Stimulated activated CD4-positive, alpha-beta T cell treated with anti-CD3 and anti-CD28 coated beads, Interleukin-12 subunit alpha, Interleukin-12 subunit beta, amount 100 ng/mL, for 24 hours (primary cell): Measurements from ENCODE around the gene CDHR2.
"Not testable (repeated sequence)": the region's sequence is repeated elsewhere in the genome, so short reads cannot be mapped to it uniquely, and the experiment has no call there.

Experiments
- DNase-seq, 2 experiments: peaks; one replicate each; pipeline ENCODE4 v3.0.0-alpha.2; 2020; ENCODE audit warnings: low read depth in 2 of 2

Gene CDHR2

GRCh38 chr5:176596689-176597416, 47.7 kb downstream of the CDHR2 start:
- peak; percentile 45 to 47 for DNase-seq

GRCh38 chr5:176597417-176598389, 48.6 kb downstream of the CDHR2 start:
- DNase-seq, result no peak

DNA sequence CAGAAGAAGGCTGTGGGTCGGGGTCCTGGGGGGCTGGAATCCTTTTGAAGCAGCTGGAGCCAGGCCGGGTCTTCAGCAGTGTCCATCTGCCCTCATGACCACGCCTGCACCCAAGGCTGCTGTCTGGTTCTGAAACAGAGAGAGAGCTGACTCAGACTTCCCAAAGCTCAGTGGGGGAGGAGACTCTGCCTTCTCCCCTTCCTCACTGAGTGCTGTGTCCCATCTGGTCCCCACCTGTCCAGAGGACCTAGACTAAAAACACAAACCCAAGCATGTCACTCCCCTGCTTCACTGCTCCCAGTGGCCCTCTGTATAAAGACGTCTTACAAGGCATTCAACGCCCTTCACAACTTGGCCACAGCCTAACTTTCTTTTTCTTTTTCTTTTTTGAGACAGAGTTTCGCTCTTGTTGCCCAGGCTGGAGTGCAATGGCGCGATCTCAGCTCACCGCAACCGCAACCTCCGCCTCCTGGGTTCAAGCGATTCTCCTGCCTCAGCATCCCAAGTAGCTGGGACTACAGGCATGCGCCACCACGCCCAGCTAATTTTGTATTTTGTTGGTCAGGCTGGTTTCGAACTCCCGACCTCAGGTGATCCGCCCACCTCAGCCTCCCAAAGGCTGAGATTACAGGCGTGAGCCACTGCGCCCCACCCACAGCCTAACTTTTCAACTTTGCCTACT, 50.7 kb downstream of the CDHR2 start:
- DNase-seq, result not testable (repeated sequence)

DNA sequence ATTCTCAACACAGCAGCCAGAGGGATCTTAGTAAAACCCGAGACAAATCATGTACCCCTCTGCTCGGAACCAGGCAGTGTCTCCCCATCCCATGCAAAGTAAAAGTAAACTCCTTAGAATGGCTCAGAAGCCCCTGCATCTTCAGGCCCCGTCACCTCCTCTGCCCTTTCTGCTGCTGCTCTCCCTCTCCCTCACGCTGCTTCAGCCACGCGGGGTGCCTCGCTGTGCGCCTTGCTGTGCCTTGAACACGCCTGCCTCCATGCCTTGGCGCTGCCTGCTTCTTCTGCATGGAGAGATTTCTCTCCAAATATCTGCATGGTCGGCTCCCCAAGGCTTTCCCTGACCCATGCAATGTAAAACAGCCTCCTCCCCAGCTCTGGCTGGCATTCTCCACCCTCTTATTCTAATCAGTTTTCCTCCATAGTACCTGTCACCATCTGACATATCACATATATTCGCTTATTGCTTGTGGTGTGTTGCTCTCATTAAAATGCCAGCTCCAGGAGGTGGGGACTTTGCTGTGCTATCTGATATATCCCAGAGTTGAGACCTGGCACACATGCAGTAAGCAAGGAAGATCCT, 52.9 kb downstream of the CDHR2 start:
- DNase-seq, result no peak

DNA sequence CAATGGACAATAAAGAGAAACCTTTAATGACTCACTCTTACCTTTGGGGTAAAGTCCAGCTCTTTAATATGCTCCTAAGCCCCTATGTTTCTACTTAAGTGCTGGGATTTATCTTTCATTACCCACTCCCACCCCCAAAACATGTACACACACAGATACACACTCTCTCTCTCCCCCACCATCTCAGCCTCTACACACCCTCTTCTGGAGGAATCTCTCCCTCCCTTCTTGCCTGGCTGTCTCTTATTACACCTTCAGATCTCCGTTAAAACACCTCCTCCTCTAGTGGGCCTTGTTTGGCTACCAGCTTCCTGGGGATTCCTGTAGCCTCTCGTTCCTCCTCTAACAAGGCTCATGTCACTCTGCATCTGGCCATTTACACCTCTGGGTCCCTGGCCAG, 53.9 kb downstream of the CDHR2 start:
- no peak for DNase-seq

DNA sequence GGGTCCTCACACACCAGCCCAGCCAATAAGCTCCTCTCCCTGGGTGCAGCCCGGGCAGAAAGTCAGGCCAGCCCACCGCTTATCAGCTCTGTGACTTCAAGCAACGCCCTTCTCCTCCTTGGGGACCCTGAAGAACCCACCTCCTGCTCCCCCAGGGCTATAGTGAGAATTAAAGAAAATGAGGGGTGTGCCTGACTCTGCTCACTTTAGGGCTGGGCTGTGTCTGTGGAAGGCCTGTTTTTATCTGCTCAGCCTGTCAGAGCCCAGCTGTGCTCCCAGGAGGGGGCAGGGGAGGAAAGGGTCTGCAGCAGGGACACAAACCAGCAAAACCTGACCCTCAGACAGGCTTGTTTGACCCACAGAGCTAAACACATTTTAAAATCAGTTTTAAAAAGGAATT, 56.9 kb downstream of the CDHR2 start:
- no peak for DNase-seq

DNA sequence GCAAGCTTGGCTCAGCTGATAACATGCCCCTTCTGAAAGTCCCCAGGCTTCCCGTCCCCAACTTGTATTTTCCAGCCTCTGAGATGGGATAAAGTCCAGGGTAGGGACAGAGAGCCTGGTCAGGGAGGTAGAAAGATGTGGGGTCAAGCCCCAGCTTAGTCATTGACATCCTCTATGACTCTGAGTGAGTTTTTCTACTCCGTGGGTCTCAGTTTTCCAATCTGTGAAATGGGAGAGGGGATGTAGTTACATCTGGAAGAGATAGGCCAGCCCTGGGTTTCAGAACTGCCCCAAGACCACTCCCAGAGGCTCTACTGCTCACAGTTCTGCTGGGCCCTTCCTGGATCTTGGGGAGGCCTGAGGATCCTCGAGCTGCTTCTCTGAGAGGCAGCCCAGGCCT, 57.7 kb downstream of the CDHR2 start:
- DNase-seq, result no peak

GRCh38 chr5:176608142-176608705, 59.1 kb downstream of the CDHR2 start:
- no peak for DNase-seq

DNA sequence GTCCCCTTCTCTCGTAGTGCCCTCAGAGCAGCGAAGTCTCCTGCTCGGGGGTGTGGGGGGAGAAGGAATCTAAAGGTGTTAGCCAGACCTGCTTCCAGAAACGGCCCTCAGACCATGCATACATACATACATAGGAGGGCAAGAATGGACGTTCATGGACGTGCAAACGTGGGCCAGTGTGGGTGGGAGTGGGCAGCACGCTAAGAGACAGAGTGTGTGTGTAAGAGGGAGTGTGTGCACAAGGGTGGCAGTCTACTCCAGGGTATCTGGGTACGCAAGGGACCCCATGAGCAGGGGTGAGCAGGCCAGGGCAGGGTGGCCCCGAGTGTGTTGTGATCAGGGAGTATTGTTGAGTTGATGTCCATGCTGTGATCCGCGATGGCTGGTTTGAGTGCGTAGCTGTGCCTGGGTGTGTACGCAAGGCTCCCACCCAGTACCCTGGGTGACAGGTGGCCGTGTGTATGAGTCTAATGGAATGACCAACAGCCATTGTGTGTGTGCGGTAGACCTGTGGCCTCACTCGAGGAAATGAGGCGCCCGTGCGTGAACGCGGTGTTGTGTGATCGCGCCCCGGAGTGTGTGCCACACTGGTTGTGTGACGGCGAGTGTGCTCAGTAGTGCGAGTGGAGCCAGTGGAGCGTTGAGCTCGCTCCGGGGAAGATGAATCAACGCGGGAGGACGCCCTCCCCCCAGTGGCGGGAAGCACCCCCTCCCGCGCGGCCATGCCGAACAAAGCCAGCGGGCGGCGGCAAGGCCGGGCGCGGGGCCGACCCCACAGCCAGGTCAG, 60.0 kb downstream of the CDHR2 start:
- DNase-seq, result no peak

DNA sequence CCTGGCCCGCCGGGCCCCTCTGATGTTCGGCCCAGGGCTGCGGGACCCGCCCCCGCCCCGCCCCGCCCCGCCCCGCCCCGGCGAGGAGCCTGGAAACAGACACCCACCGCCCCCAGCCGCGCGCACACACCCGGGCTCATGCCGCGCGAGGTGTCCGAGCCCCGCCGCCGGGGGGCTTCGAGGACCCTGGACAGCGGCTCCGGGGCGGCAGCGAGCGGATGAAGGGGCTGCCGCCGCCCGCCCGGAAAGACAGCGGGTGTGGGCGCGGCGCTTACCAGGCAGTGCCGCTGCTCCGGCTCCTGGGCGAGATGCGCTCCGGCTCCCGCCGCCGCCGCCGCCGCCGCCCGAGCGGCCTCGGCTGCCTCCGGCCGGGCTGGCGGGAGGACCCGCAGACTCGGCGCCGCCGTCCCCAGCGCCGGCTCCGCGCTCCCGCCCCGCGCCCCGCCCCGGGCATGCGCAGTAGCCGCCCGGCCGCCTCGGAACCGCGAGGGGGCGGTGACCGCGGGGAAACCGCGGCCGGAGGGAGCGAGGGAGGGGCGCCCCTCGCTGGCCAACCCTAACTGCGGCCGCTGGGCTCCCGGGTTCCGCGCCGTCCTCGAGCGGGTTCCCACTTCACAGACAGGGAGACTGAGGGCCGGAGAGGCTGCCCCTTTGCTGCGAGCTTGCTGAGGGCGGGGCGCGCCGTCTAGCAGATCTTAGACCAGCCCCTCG, 60.7 kb downstream of the CDHR2 start, which contains the start of gene GPRIN1:
Gene GPRIN1 (minus strand): TSS at position 433 of the 711 bp plus-strand sequence. CDS start 10,322 bp downstream, outside the sequence.
- DNase-seq, result peak; percentile 29 to 49

DNA sequence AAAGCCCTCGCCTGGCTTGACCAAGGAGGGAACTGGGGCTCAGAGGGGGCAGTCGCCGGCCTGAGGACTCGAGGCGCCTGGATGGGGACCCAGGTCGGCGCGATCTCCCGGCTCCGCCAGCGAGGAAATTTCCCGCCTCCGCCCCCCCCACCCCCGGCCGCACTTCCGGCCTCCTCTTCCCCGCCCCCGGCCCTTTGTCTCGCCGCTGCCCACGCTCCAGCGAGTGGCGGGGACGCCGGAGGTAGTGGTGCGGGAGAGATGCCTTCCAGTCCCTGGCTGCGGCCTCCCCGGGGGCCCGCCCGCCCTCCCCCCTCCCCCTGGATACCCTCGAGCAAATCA, 61.3 kb downstream of the CDHR2 start:
- DNase-seq, result no peak

DNA sequence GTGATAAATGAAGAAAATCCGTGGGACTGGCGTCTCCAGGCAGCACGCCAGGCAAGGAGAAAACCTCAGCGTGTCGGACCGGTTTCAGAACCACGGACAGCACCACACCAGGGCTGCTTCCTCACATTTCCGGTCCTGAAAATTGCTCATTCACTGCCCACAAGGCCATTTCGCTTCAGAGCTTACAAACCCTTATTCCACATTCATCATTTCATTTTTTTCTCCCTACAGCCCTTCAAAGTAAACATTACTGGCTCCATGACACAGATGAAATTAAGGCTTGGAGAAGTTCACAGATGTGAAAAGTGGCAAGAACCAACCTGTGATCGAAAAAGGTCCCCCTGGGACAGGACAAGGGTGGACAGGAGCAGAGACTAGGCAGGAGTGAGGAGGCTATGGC, 62.3 kb downstream of the CDHR2 start:
- peak in 1 of 2 experiments; percentile 47 for DNase-seq

GRCh38 chr5:176612008-176612407, 62.9 kb downstream of the CDHR2 start:
- no peak for DNase-seq

GRCh38 chr5:176612855-176613254, 63.7 kb downstream of the CDHR2 start:
- no peak for DNase-seq

DNA sequence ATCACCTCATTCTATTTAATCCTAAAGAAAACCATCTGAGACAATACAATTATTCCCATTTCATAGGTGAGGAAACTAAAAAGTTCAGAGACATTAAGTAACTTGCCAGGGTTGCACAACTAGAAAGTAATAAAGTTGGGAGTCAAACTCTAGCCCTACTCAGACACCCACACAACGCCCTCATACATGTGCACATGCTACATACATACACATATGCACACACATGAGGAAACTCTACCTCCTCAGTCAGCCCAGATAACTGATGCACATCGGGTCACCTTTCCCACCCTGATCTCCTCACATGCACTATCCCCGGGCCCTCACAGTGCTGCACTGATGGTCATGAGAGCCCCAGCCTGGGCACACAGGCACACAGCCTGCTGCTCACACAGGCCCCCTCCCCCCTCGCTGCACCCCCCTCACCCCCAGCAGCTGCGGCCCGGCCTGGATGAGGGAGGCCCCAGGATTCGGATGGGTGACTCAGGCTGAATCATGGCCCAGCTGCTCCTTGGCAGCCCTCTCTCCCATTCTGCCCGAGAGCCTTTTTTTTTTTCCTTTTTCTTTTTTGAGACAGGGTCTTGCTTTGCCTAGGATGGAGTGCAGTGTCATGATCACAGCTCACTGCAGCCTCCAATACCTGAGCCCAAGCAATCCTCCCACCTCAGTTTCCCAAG, 65.8 kb downstream of the CDHR2 start:
- no peak for DNase-seq

- DNase-seq, result no peak
Measured at GRCh38 chr5:176616511-176616910, 67.4 kb downstream of the CDHR2 start.

- no peak for DNase-seq
Measured at GRCh38 chr5:176618783-176619182, 69.6 kb downstream of the CDHR2 start.

- DNase-seq, result peak; percentile 50 to 81
Measured at GRCh38 chr5:176619203-176619568, 70.0 kb downstream of the CDHR2 start.

GRCh38 chr5:176619569-176620332, 70.6 kb downstream of the CDHR2 start:
- DNase-seq, result no peak
